Activated CD4-positive, alpha-beta memory T cell treated with anti-CD3 and anti-CD28 coated beads for 36 hours (primary cell): ENCODE data around the gene CSNK1G1. TPM values are rescaled to one million over a fixed set of nuclear protein-coding genes. Genes with fewer than 3 reads are reported as not detected.
"Not testable (repeated sequence)": the region's sequence is repeated elsewhere in the genome, so short reads cannot be mapped to it uniquely, and the experiment has no call there.

Experiments used
- CTCF ChIA-PET: fragments of 350-600 bp; sonication (Branson Sonifier 250); formaldehyde crosslinking; loops from one replicate; lab custom pipeline; 2021; ENCODE audit warnings: antibody characterized with exemption, inconsistent platforms; lab: Charles Lee
- POLR2A ChIA-PET: fragments of 350-600 bp; sonication (Branson Sonifier 250); formaldehyde crosslinking; loops from one replicate; lab custom pipeline; 2021; ENCODE audit warnings: antibody characterized with exemption; lab: Charles Lee
- DNase-seq: peaks from one replicate; pipeline ENCODE4 v3.0.0-alpha.2; 2020
- H3K27ac Mint-ChIP-seq: one replicate; pipeline ENCODE4 v1.8.0; 2021; ENCODE audit warnings: mixed read lengths
- H3K27me3 Mint-ChIP-seq: one replicate; pipeline ENCODE4 v1.8.0; 2021; ENCODE audit warnings: mixed read lengths
- H3K36me3 Mint-ChIP-seq: one replicate; pipeline ENCODE4 v1.8.0; 2021; ENCODE audit warnings: mixed read lengths
- H3K4me1 Mint-ChIP-seq: one replicate; pipeline ENCODE4 v1.8.0; 2021; ENCODE audit warnings: low read depth, mixed read lengths
- H3K4me3 Mint-ChIP-seq: one replicate; pipeline ENCODE4 v1.8.0; 2021; ENCODE audit warnings: mild to moderate bottlenecking, mixed read lengths
- H3K9me3 Mint-ChIP-seq: one replicate; pipeline ENCODE4 v1.8.0; 2021; ENCODE audit warnings: mixed read lengths
- intact Hi-C: fragments of 100-400 bp; cut with micrococcal nuclease; formaldehyde crosslinking; loops from one replicate; pipeline ENCODE4 v1.15.1; 2023
- total RNA-seq, 2 experiments: library from RNA; stranded (reverse); gene quantifications; one replicate each; pipeline ENCODE4 v1.2.3, GENCODE V29; 2021

CSNK1G1 gene
- total RNA-seq, 2 experiments from 2014 or later: 17.5 to 20.9 TPM

DNA sequence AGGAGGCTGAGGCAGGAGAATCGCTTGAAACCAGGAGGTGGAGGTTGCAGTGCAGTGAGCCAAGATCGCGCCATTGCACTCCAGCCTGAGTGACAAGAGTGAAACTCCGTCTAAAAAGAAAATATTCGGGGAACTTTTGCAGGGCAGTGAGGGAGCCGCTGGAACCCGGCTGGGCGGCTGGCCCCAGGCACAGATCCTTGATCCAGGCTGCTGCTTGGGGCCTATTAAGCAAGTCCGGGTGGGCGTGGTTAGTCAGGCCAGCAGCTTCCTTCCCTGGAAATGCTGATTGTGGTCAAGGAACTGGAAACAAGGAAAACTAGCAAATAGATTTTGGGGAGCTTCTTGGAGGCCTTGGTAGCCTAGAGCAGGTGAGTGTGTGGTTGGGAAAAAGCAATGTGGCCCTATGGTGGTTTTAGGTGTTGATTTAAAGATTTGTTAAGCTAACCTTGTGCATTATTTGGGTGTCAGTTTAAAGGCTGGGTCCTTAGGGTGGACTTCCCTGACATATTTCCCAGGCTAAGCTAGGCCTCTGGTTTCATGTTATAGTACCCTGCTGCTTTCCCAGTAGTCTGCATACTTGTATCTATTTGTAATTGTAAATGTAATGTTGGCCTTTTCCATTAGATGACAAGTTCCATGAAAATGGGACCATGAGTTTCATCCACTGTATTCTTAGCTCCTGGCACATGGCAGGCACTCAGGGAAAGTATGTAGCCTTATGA lies 222.2 kb downstream of the CSNK1G1 start:
- ChIA-PET POLR2A (no interaction called here), CTCF (no interaction called here)
- no peak overlapping the region for H3K27ac Mint-ChIP-seq
- intact Hi-C loops: no loop called here
- H3K4me1 Mint-ChIP-seq: no peaks in the 10 kb centered on the region
- no peaks in the 10 kb centered on the region for H3K27me3 Mint-ChIP-seq
- no peaks in the 10 kb centered on the region for H3K9me3 Mint-ChIP-seq
- no peak for DNase-seq
- peaks cover 36% of the 10 kb centered on the region for H3K36me3 Mint-ChIP-seq
- no peak overlapping the region for H3K4me3 Mint-ChIP-seq

DNA sequence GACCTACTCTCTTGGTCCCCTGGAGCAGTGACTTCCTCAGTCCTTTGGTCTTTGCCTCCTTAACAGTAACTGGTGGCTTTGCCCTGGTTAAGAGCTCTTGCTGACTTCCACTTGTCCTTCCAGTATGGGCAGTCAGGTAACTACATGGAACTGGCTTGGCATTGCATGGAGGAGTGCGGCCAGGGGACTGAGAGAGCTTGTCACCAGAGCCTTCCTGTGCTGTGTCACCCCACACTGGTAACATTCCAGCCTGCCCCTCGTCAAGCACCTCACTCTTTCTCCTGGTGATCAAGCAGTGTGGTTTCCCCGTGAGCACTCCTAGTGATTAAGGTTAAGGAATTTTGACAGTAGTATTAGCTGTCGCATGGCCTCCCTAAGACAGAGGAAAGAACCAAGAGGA lies 223.8 kb downstream of the CSNK1G1 start:
- peaks cover 41% of the 10 kb centered on the region for H3K36me3 Mint-ChIP-seq
- no peak overlapping the region for H3K4me3 Mint-ChIP-seq
- no peaks in the 10 kb centered on the region for H3K9me3 Mint-ChIP-seq
- ChIA-PET POLR2A (no interaction called here), CTCF (interaction anchor here (3.6 kb wide), 1 partner anchor 21 kb away, joined by 16 read pairs; no protein-coding TSS in a partner anchor)
- H3K27me3 Mint-ChIP-seq: no peaks in the 10 kb centered on the region
- H3K4me1 Mint-ChIP-seq: no peaks in the 10 kb centered on the region
- no peak for DNase-seq
- intact Hi-C loops: no loop called here
- H3K27ac Mint-ChIP-seq: no peak overlapping the region

DNA sequence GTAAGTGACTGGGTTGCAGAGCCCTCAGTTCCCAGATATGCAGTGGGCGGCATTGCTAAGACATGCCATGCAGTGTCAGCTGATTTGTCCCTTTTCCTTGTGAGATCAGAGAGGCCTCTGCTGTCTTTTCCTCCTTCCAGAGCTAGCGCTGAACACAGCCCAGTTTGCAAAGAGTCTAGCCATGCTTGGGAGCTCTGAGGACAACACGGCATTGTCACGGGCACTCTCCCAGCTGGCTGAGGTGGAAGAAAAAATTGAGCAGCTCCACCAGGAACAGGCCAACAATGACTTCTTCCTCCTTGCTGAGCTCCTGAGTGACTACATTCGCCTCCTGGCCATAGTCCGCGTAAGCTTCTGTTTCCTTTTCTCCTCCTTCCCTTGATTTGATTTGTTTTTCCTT lies 224.4 kb downstream of the CSNK1G1 start:
- no peaks in the 10 kb centered on the region for H3K4me1 Mint-ChIP-seq
- H3K9me3 Mint-ChIP-seq: no peaks in the 10 kb centered on the region
- ChIA-PET POLR2A (no interaction called here), CTCF (interaction anchor here (1.3 to 3.6 kb wide), 2 partner anchors 18 to 22 kb away, joined by 7 to 16 read pairs; no protein-coding TSS in a partner anchor)
- no peak overlapping the region for H3K27ac Mint-ChIP-seq
- H3K4me3 Mint-ChIP-seq: no peak overlapping the region
- no peaks in the 10 kb centered on the region for H3K27me3 Mint-ChIP-seq
- DNase-seq: no peak
- peaks cover 38% of the 10 kb centered on the region for H3K36me3 Mint-ChIP-seq
- intact Hi-C loops: no loop called here

DNA sequence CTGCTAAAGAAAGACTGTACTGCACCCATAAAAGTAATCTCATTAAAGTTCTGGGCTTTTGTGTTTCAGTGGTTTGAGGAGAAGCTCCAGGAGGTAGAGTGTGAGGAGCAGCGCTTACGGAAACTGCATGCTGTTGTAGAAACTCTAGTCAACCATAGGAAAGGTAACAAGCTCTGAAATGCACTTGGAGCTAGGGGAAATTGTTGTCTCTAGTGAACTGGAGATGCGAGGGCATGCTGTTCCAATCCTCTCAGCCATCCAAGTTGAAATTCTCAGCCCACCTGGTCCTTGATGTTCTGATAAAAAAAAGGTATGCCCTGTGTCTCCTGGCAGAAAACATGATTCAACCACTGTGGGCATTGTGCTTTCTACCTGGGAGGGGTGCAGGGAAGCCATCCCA lies 225.8 kb downstream of the CSNK1G1 start:
- no peaks in the 10 kb centered on the region for H3K4me1 Mint-ChIP-seq
- H3K4me3 Mint-ChIP-seq: no peak overlapping the region
- ChIA-PET POLR2A (no interaction called here), CTCF (interaction anchor here (0.5 to 3.6 kb wide), 2 partner anchors 23 to 773 kb away, joined by 3 to 16 read pairs; no protein-coding TSS in a partner anchor)
- H3K27ac Mint-ChIP-seq: no peak overlapping the region
- peaks cover 41% of the 10 kb centered on the region for H3K36me3 Mint-ChIP-seq
- no peaks in the 10 kb centered on the region for H3K27me3 Mint-ChIP-seq
- H3K9me3 Mint-ChIP-seq: no peaks in the 10 kb centered on the region
- no peak for DNase-seq
- intact Hi-C loops: no loop called here

DNA sequence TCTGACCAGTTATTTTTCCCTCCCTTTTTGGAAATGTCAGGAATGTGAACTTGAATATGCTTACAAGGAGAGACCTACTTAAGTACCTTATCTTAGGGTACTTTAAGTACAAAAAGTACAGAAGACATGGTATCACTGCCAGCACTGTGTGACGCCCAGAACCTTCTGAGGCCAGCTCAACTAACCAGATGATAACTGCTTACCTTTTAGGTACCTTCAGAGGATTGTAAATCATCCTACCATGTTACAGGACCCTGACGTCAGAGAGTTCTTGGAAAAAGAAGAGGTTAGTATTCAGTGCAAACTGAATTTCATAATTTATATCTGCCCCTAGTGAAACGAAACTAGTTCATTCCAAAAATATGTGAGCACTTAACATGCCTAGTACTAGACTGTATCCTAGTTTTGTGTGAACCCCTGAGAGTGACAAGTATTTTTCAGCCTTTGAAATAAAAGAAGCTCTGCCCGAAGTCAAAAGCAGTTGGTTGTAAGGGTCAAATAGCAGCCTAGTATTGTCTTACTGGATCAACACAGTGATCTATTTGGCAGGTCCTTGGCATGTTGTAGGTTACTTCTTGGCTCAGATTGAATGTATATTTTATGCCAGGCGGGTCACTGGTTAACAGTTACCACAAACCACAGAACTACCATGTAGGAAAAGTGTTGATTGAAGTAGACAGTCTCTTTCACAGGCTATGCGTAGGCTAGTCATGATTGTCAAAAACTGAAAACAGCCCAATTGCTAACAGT lies 228.3 kb downstream of the CSNK1G1 start:
- H3K36me3 Mint-ChIP-seq: peaks cover 42% of the 10 kb centered on the region
- ChIA-PET CTCF (no interaction called here), POLR2A (no interaction called here)

DNA sequence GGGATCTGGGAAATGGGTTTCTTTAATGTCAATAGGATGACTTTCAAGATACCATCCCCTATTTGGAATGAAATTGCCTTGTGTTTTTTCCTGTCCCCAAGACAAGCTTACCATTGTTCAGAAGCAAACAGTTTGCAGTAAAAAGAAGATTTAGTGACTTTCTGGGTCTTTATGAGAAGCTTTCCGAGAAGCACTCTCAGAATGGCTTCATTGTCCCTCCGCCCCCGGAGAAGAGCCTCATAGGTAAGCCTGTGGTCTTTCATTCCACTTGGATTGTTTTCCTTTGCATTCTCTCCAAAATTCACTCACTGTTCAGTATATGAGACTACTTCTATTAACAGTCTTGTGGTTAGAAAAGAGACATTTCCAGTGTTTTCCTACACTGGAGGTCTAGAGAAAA lies 230.0 kb downstream of the CSNK1G1 start:
- intact Hi-C loops: no loop called here
- Mint-ChIP-seq H3K4me1 (no peaks in the 10 kb centered on the region), H3K27me3 (no peaks in the 10 kb centered on the region), H3K36me3 (peaks cover 36% of the 10 kb centered on the region), H3K4me3 (no peak overlapping the region), H3K27ac (no peak overlapping the region), H3K9me3 (no peaks in the 10 kb centered on the region)
- ChIA-PET CTCF (interaction anchor here (1.2 to 1.5 kb wide), 2 partner anchors 23 to 27 kb away, joined by 3 to 6 read pairs; no protein-coding TSS in a partner anchor), POLR2A (no interaction called here)
- no peak for DNase-seq

More for the DNA sequence above, 228.3 kb downstream of the CSNK1G1 start:
- H3K27me3 Mint-ChIP-seq: no peaks in the 10 kb centered on the region
- intact Hi-C loops: no loop called here
- H3K9me3 Mint-ChIP-seq: no peaks in the 10 kb centered on the region
- H3K4me3 Mint-ChIP-seq: no peak overlapping the region
- no peak for DNase-seq
- no peaks in the 10 kb centered on the region for H3K4me1 Mint-ChIP-seq
- H3K27ac Mint-ChIP-seq: no peak overlapping the region

DNA sequence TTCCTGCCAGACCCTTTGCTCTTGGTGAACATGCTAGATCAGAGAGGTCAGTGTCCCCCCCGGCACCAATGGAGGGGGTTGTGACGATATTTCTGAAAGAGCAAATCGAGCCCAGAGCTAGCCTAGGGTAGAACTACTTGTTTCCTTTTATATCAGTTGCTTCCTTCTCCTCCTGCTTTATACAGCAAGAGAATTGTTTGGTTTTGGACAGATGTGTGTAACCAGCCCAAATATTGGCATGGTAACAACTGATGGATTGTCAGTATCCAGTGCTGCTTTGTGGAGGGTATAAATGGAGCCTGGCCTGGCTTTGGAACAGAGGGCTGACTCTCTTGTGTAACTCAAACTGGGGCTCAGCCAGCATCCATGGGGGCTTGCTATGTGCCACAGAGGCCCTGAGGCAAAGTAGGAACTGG lies 233.0 kb downstream of the CSNK1G1 start:
- ChIA-PET POLR2A (no interaction called here), CTCF (no interaction called here)
- Mint-ChIP-seq H3K27ac (no peak overlapping the region), H3K27me3 (no peaks in the 10 kb centered on the region), H3K4me1 (no peaks in the 10 kb centered on the region), H3K4me3 (no peak overlapping the region), H3K36me3 (peaks cover 43% of the 10 kb centered on the region), H3K9me3 (no peaks in the 10 kb centered on the region)
- intact Hi-C loops: no loop called here
- no peak for DNase-seq

DNA sequence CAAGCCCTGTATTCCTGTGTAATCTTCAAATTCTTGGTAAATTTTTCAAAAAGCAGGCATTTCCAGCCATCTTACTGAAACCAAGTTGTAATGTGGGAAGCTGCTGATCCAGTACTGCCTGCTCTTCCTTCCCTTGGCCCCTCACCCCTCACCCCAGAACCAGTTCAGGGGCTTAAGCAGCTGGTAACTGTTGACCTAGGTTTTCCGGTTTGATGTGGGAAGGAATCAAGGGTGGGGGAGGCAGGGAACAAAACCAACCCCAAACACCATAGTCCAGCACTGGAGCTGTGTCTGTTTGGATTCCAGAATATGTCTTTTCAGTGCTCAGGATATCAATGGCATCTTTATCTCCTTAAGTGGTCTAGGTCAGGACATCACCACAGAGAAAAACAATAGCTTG lies 233.5 kb downstream of the CSNK1G1 start:
- ChIA-PET POLR2A (no interaction called here), CTCF (no interaction called here)
- intact Hi-C loops: no loop called here
- DNase-seq: no peak
- Mint-ChIP-seq H3K36me3 (peaks cover 41% of the 10 kb centered on the region), H3K4me3 (no peak overlapping the region), H3K4me1 (no peaks in the 10 kb centered on the region), H3K27ac (no peak overlapping the region), H3K9me3 (no peaks in the 10 kb centered on the region), H3K27me3 (no peaks in the 10 kb centered on the region)

DNA sequence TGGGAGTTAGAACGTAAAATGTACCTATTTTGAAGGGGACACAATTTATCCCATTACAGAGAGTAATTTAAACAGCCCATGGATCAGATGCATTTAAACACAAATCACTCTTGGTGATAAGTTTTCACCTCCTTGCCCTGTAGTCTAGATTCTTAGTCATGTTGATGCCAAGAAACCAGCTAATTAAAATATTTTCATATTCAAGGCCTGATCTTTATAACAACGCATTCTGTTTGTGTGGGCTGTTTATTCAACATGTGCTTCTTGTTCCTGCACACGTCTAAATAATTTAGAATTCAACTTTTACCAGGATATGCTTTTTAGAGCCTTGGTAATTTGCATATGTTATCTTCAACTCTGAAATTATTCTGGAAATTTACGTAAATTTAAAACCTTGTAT lies 234.4 kb downstream of the CSNK1G1 start:
- Mint-ChIP-seq H3K27me3 (no peaks in the 10 kb centered on the region), H3K9me3 (no peaks in the 10 kb centered on the region), H3K36me3 (peaks cover 40% of the 10 kb centered on the region), H3K4me1 (no peaks in the 10 kb centered on the region), H3K27ac (no peak overlapping the region), H3K4me3 (no peak overlapping the region)
- ChIA-PET CTCF (interaction anchor here (0.6 to 0.7 kb wide), 2 partner anchors 16 to 31 kb away, joined by 3 to 5 read pairs; no protein-coding TSS in a partner anchor), POLR2A (no interaction called here)
- no peak for DNase-seq
- intact Hi-C loops: no loop called here

DNA sequence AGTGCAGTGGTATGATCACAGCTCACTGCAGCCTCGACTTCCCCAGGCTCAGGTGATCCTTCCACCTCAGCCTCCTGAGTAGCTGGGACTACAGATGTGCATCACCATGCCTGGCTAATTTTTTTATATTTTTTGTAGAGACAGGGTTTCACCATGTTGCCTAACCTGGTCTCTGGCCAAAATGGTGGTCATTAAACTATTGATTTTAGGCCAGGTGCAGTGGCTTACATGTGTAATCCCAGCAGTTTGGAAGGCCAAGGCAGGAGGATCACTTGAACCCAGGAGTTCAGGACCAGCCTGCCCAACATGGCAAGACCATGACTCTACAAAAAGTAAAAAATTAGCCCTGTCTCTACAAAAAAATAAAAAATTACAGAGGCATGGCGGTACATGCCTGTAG lies 235.7 kb downstream of the CSNK1G1 start:
- DNase-seq, POLR2A ChIA-PET, intact Hi-C loops, H3K27ac Mint-ChIP-seq, H3K27me3 Mint-ChIP-seq, H3K9me3 Mint-ChIP-seq, H3K4me1 Mint-ChIP-seq, H3K4me3 Mint-ChIP-seq: not testable (repeated sequence)
- peaks cover 36% of the 10 kb centered on the region for H3K36me3 Mint-ChIP-seq
- CTCF ChIA-PET: interaction anchor here (3.3 kb wide), 1 partner anchor 33 kb away, joined by 12 read pairs; no protein-coding TSS in a partner anchor

DNA sequence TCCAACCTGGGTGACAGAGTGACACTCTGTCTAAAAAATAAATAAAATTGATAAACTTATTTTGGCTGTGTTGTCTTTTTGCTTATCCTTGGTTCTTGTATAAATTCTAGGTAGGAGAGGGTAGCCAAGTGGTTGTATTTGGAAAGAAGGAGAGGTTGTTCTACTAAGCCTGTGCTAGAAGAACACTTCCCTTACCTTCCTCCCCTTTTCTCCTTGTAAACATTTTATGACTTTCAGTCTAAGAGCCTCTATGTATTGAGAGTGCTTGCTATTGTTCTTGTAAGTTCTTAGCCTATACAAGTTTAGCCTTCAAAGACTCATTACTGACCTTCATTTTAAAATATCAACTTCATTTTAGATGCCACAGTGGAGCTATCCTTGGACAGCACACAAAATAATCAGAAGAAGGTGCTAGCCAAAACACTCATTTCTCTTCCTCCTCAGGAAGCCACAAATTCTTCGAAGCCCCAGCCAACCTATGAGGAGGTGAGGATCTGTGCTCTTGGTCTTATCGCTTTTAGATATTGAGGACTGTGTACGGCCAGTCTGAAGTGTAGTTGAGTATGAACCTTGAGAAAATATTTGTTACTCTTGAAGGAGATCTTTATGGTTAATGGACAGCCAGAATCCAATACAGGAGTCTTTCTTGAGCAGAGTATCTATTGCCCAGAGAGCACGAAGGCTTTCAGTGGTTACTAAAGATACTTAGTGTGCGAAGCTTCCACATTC lies 238.1 kb downstream of the CSNK1G1 start:
- Mint-ChIP-seq H3K9me3 (no peaks in the 10 kb centered on the region), H3K27me3 (no peaks in the 10 kb centered on the region), H3K36me3 (peaks cover 46% of the 10 kb centered on the region), H3K27ac (no peak overlapping the region), H3K4me1 (peaks cover 3% of the 10 kb centered on the region), H3K4me3 (no peak overlapping the region)
- intact Hi-C loops: no loop called here
- CTCF ChIA-PET: interaction anchor here (1.1 to 3.3 kb wide), 2 partner anchors 36 to 50 kb away, joined by 3 to 12 read pairs; no protein-coding TSS in a partner anchor
- POLR2A ChIA-PET: no interaction called here
- no peak for DNase-seq
